GM23248 (cell line): ENCODE results near the gene MARCHF2. TPM values are rescaled to one million over a fixed set of nuclear protein-coding genes. Genes with fewer than 3 reads are reported as not detected.
A peak's percentile ranks its signal among the peaks of the same experiment; 100 is the strongest.

Experiments
- DNase-seq: peaks from one replicate; pipeline ENCODE4 v3.0.0-alpha.2; 2015
- H2AFZ ChIP-seq: fragments of 200-600 bp; sonication (generic); 2 replicates; pipeline ENCODE4 v1.6.1; 2016; ENCODE audit warnings: antibody characterized with exemption
- H3F3A ChIP-seq: fragments of 200-600 bp; sonication (generic); 2 replicates; pipeline ENCODE4 v1.6.1; 2016; ENCODE audit warnings: mild to moderate bottlenecking, antibody characterized with exemption, mixed run types; ENCODE audit not compliant: insufficient read depth
- H3K27ac ChIP-seq: fragments of 200-600 bp; sonication (generic); 2 replicates; pipeline ENCODE4 v1.5.1; 2016; ENCODE audit warnings: mild to moderate bottlenecking
- H3K27me3 ChIP-seq: fragments of 200-600 bp; sonication (generic); replicated peaks from 2 replicates; pipeline ENCODE4 v1.6.1; 2016; ENCODE audit warnings: mild to moderate bottlenecking; ENCODE audit not compliant: insufficient read depth
- H3K36me3 ChIP-seq: fragments of 200-600 bp; sonication (generic); 2 replicates; pipeline ENCODE4 v1.6.1; 2016; ENCODE audit warnings: low read depth, mild to moderate bottlenecking
- H3K4me1 ChIP-seq: fragments of 200-600 bp; sonication (generic); 2 replicates; pipeline ENCODE4 v1.6.1; 2016; ENCODE audit warnings: mild to moderate bottlenecking; ENCODE audit not compliant: insufficient read depth
- H3K4me2 ChIP-seq: fragments of 200-600 bp; sonication (generic); one replicate; pipeline ENCODE4 v1.6.1; 2016; ENCODE audit warnings: mild to moderate bottlenecking; ENCODE audit not compliant: unreplicated experiment
- H3K4me3 ChIP-seq: fragments of 200-600 bp; sonication (generic); 2 replicates; pipeline ENCODE4 v1.5.1; 2016; ENCODE audit warnings: mild to moderate bottlenecking
- H3K79me2 ChIP-seq: fragments of 200-600 bp; sonication (generic); 2 replicates; pipeline ENCODE4 v1.6.1; 2016; ENCODE audit warnings: mild to moderate bottlenecking; ENCODE audit not compliant: insufficient read depth
- H3K9ac ChIP-seq: fragments of 200-600 bp; sonication (generic); 2 replicates; pipeline ENCODE4 v1.6.1; 2016; ENCODE audit warnings: mild to moderate bottlenecking
- H3K9me2 ChIP-seq: fragments of 200-600 bp; sonication (generic); 2 replicates; pipeline ENCODE4 v1.6.1; 2016; ENCODE audit warnings: mixed run types, mild to moderate bottlenecking, moderate library complexity; ENCODE audit not compliant: insufficient read depth
- H3K9me3 ChIP-seq: fragments of 200-600 bp; sonication (generic); one replicate; pipeline ENCODE4 v1.6.1; 2017; ENCODE audit warnings: low read depth
- H4K20me1 ChIP-seq: fragments of 200-600 bp; sonication (generic); 2 replicates; pipeline ENCODE4 v1.6.0; 2016; ENCODE audit not compliant: insufficient read depth
- EZH2 ChIP-seq: fragments of 200-600 bp; sonication (generic); IDR thresholded peaks from 2 replicates; pipeline ENCODE4 v1.6.1; 2018; ENCODE audit warnings: antibody characterized with exemption, mild to moderate bottlenecking; ENCODE audit not compliant: insufficient read depth, poor library complexity, severe bottlenecking
- EZH2phosphoT487 ChIP-seq: fragments of 200-600 bp; sonication (generic); IDR thresholded peaks from 2 replicates; pipeline ENCODE4 v1.6.1; 2018; ENCODE audit warnings: antibody characterized with exemption, moderate library complexity, mild to moderate bottlenecking, low read depth; ENCODE audit not compliant: insufficient read depth
- WGBS, 2 experiments: methylation state at CpG; one replicate each; pipeline ENCODE4 v1.1.6; 2015 to 2017; ENCODE audit warnings: low lambda C conversion rate in 2 of 2, low coverage in 1 of 2; ENCODE audit errors: missing lambda C conversion rate in 2 of 2; 5-methylcytosine and 5-hydroxymethylcytosine counted together
- in situ Hi-C: fragments of 300-500 bp; cut with MboI; formaldehyde crosslinking; loops from 2 replicates; pipeline ENCODE4 v1.15.0; 2020
- polyA plus RNA-seq: library from polyadenylated mRNA; unstranded; fragments of >200 nt; fragmentation: Nextera tagmentation; extraction: Ambion mirVana; gene quantifications from 2 replicates; pipeline ENCODE4 v1.2.1, GENCODE V29; 2016
- total RNA-seq: library from RNA; depleted of rRNA; stranded (reverse); fragments of >200 nt; shearing (Covaris generic); gene quantifications from 2 replicates; pipeline ENCODE4 v1.2.3, GENCODE V29; 2014; rRNA removed

The MARCHF2 gene, protein sequence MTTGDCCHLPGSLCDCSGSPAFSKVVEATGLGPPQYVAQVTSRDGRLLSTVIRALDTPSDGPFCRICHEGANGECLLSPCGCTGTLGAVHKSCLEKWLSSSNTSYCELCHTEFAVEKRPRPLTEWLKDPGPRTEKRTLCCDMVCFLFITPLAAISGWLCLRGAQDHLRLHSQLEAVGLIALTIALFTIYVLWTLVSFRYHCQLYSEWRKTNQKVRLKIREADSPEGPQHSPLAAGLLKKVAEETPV
- 64.2 and 87.4 TPM in 2 replicates for total RNA-seq
- 33.1 and 33.4 TPM in 2 replicates for polyA plus RNA-seq

DNA sequence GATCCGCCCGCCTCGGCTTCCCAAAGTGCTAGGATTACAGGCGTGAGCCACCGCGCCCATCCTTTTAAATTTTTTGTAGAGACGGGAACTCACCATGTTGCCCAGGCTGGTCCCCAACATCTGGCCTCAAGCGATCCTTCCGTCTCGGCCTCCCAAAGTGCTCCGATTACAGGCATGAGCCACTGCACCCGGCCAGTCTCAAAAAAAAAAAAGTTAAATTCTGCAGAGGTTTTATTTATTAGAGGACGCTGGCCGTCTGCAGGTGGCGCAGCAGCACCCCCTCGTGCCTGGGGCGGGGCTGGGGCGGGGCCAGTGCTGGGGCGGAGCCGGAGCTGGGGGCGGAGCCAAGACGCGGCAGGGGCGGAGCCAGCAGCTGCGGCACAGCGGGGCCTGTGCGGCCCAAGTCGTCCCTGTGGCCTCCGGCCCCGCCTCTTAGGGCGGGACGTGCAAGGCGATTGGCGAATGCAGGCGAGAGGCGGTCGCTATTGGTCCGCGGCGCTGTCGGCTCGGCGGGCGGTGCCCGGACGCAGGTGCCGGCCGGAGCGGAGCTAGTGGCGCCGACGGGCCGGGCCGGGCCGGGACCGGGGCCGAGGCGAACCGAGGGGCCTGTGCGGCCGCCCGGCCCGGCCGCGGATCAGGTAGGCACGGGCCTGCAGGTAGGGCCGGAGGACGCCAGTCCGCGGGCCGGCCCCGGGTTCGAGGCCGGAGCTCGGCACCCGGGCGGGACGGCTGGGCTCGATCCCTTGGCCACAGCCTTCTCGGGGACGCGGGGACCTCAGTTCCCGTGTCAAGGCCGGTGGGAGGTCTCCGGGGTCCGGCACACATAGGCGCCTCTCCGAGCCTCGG, at the start of gene MARCHF2:
Gene MARCHF2 (plus strand): TSS at position 523 of the 846 bp plus-strand sequence. CDS start 8,536 bp downstream, outside the sequence.
- Histone ChIP-seq H4K20me1 (no peaks in the 10 kb centered on the region), H3K4me3 (peak within 1 kb of the TSS; percentile 75), H3K79me2 (no peaks in the 10 kb centered on the region), H3K4me1 (no peaks in the 10 kb centered on the region; the same call in 1 of the 2 replicates), H3K9me2 (no peaks in the 10 kb centered on the region), H3K27ac (no peak within 1 kb of the TSS), H2AFZ (peak within 1 kb of the TSS; percentile 84), H3K27me3 (no peaks in the 10 kb centered on the region), H3F3A (peaks cover 6% of the 10 kb centered on the region; the same call in 1 of the 2 replicates), H3K9me3 (no peaks in the 10 kb centered on the region), H3K4me2 (peak within 1 kb of the TSS; percentile 86), H3K9ac (peak within 1 kb of the TSS; percentile 68), H3K36me3 (no peaks in the 10 kb centered on the region)
- TF ChIP-seq EZH2phosphoT487 = no peak
- TF ChIP-seq EZH2 = no peak
- in situ Hi-C loops = no loop called here
- 12 to 13% methylated on average over 46 to 48 of the region's 89 CpGs for WGBS, 2 experiments
- DNase-seq = peak; percentile 99

DNA sequence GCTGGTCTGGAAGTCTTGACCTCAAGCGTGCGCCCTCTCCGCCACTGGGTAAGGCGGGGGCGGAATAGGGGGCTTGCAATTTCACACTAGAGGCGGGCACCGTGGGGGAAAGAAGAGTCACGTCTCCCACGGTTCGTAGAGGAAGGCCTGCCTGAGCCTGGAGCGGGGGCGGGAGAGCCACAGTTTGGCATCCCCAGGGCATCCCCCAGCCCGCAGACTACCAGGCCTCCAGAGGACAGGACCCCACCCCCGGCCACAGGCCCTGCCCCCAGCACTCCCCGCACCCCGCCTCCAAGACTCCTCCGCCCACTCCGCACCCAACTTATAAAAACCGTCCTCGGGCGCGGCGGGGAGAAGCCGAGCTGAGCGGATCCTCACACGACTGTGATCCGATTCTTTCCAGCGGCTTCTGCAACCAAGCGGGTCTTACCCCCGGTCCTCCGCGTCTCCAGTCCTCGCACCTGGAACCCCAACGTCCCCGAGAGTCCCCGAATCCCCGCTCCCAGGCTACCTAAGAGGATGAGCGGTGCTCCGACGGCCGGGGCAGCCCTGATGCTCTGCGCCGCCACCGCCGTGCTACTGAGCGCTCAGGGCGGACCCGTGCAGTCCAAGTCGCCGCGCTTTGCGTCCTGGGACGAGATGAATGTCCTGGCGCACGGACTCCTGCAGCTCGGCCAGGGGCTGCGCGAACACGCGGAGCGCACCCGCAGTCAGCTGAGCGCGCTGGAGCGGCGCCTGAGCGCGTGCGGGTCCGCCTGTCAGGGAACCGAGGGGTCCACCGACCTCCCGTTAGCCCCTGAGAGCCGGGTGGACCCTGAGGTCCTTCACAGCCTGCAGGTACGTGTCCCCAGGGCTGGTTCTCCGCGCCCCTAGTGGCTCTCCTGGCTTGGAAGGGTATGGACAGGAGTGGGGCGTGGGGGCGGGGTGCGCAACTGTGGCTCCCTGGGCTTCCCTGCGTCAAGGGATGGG, 49.0 kb upstream of the MARCHF2 start, which contains the start of gene ANGPTL4:
Gene ANGPTL4 (plus strand): TSS at position 353 of the 969 bp plus-strand sequence. CDS start 167 bp downstream, at position 520.
- H3K27me3 ChIP-seq = no peaks in the 10 kb centered on the region
- peak; percentile 81 for DNase-seq
- H3K27ac ChIP-seq = peak within 1 kb of the TSS; percentile 83
- H3K79me2 ChIP-seq = peaks cover 7% of the 10 kb centered on the region; the same call in 1 of the 2 replicates
- no peaks in the 10 kb centered on the region for H3K9me2 ChIP-seq
- TF ChIP-seq EZH2phosphoT487 = no peak
- TF ChIP-seq EZH2 = no peak
- H3F3A ChIP-seq = peaks cover 25% of the 10 kb centered on the region
- in situ Hi-C loops = no loop called here
- peak within 1 kb of the TSS; percentile 75 for H2AFZ ChIP-seq
- 1% methylated on average over 58 to 77 of the region's 81 CpGs for WGBS, 2 experiments
- H3K4me1 ChIP-seq = peaks cover 31% of the 10 kb centered on the region
- no peaks in the 10 kb centered on the region for H3K9me3 ChIP-seq
- H3K9ac ChIP-seq = peak within 1 kb of the TSS; percentile 72
- peak within 1 kb of the TSS; percentile 76 for H3K4me3 ChIP-seq
- peak within 1 kb of the TSS; percentile 82 for H3K4me2 ChIP-seq
- no peaks in the 10 kb centered on the region for H3K36me3 ChIP-seq
- H4K20me1 ChIP-seq = no peaks in the 10 kb centered on the region

DNA sequence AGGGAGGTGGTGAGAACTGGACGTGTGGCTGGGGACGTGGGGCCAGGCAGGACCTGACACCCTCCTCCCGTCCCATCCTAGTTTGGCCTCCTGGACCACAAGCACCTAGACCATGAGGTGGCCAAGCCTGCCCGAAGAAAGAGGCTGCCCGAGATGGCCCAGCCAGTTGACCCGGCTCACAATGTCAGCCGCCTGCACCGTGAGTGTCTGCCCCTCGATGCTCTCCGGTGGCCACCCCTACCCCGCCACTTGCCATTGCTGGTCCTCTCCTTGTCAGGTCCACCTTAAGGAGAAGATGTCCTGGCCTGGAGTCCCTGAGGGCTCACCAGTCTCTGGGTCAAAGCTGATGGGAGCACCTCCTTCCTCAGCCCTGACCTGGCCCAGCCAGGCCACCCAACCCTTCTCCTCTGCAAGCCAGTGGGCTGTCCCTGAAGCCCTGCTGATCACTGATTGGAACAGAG, 47.0 kb upstream of the MARCHF2 start:
- in situ Hi-C loops = no loop called here
- H3K27ac ChIP-seq = no peak overlapping the region
- H3K79me2 ChIP-seq = peaks cover 7% of the 10 kb centered on the region; the same call in 1 of the 2 replicates
- H4K20me1 ChIP-seq = no peaks in the 10 kb centered on the region
- H3K4me1 ChIP-seq = peaks cover 31% of the 10 kb centered on the region
- TF ChIP-seq EZH2phosphoT487 = no peak
- no peak for TF ChIP-seq EZH2
- no peak overlapping the region for H3K4me2 ChIP-seq
- no peaks in the 10 kb centered on the region for H3K36me3 ChIP-seq
- no peaks in the 10 kb centered on the region for H3K9me3 ChIP-seq
- no peak overlapping the region for H3K9ac ChIP-seq
- H3K27me3 ChIP-seq = no peaks in the 10 kb centered on the region
- H3F3A ChIP-seq = peaks cover 39% of the 10 kb centered on the region
- DNase-seq = no peak
- WGBS, 2 experiments = 87 to 89% methylated on average over 11 of the region's 11 CpGs
- no peak overlapping the region for H2AFZ ChIP-seq
- H3K4me3 ChIP-seq = no peak overlapping the region
- no peaks in the 10 kb centered on the region for H3K9me2 ChIP-seq
